ENCODE measurements around the gene ANAPC2.
"Not testable (repeated sequence)": the region's sequence is repeated elsewhere in the genome, so short reads cannot be mapped to it uniquely, and the experiment has no call there.

The ANAPC2 gene

GRCh38 chr9:137140151-137141012 is 48.0 kb downstream of the ANAPC2 start:
- no peak for DNase-seq

- DNase-seq, result no peak
Observed at GRCh38 chr9:137139468-137140150, 48.8 kb downstream of the ANAPC2 start.

GRCh38 chr9:137138722-137139467 is 49.5 kb downstream of the ANAPC2 start, which contains the start of gene GRIN1:
Gene GRIN1 (plus strand): TSS chr9:137139154. CDS start chr9:137139487, 333 bp downstream.
- DNase-seq, result no peak

GRCh38 chr9:137138058-137138721 is 50.2 kb downstream of the ANAPC2 start:
- DNase-seq, result no peak

- no peak for DNase-seq
Observed at GRCh38 chr9:137136881-137137607, 51.3 kb downstream of the ANAPC2 start.

GRCh38 chr9:137136261-137136880 is 52.0 kb downstream of the ANAPC2 start:
- DNase-seq, result no peak

GRCh38 chr9:137135154-137135553 is 53.2 kb downstream of the ANAPC2 start:
- not testable (repeated sequence) for DNase-seq

GRCh38 chr9:137134191-137134590 is 54.2 kb downstream of the ANAPC2 start:
- no peak for DNase-seq

- DNase-seq, result peak; percentile 28
Observed at GRCh38 chr9:137130176-137130755, 58.1 kb downstream of the ANAPC2 start.

GRCh38 chr9:137129456-137130175 is 58.7 kb downstream of the ANAPC2 start:
- DNase-seq, result peak; percentile 90

- DNase-seq, result no peak
Observed at GRCh38 chr9:137128862-137129455, 59.4 kb downstream of the ANAPC2 start.

- no peak for DNase-seq
Observed at GRCh38 chr9:137128158-137128861, 60.0 kb downstream of the ANAPC2 start.

- DNase-seq, result no peak
Observed at GRCh38 chr9:137127301-137128157, 60.8 kb downstream of the ANAPC2 start.

- DNase-seq, result no peak
Observed at GRCh38 chr9:137126786-137127185, 61.6 kb downstream of the ANAPC2 start.
